NCI-H187 treated with DMSO at 0.1 percent for 48 hours (cell line): ENCODE data around the gene FOLR1.

ENCODE experiments used
- DNase-seq: peaks from one replicate; lab custom pipeline; 2025; lab: John Stamatoyannopoulos, UW

FOLR1 gene

DNA sequence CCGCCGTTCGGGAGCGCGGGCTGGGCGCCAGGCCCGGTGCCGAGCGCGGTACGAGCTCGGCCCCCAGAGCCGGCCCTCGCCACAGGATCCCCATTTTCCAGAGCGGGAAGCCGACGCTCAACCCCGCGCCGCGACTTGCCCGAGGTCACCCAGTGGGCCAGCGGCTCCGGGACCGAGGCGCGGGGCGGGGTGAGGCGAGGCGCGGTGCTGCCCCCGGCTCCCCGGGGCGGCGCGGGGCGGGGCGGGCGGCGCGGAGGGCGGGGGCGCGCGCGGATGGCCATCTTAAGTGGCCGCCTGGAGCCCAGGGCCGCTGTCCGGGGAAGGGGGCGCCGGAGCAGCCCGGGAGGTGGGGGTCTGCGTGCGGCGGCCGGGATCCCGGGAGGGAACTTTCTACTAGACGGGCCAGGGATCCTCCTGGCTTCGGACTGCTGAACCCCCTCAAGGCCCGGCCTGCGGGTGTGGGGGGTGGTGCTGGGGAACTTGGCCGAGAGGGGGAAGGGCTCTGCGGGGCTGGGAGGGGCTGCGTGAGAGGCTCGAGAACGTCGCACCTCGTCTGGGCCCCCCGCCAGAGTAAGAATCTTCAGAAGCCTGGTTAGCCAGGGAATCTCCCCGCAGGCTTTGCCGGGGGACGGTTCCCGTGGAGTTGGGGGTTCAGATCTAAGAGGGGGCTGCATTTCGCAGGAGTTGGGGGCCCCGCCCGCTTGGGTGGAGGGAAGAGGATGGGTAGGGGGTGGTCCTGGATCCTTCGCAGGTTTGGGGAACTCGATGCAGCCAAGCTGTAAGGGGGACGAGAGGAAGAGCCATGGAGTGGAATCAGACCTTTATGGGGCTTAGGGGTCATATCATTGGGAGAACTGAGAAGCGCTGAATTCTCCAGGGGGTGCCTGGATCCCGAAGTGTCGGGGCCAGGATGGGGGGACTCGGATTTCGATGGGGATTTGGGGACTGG, 31.9 kb downstream of the FOLR1 start:
- DNase-seq, result no peak

DNA sequence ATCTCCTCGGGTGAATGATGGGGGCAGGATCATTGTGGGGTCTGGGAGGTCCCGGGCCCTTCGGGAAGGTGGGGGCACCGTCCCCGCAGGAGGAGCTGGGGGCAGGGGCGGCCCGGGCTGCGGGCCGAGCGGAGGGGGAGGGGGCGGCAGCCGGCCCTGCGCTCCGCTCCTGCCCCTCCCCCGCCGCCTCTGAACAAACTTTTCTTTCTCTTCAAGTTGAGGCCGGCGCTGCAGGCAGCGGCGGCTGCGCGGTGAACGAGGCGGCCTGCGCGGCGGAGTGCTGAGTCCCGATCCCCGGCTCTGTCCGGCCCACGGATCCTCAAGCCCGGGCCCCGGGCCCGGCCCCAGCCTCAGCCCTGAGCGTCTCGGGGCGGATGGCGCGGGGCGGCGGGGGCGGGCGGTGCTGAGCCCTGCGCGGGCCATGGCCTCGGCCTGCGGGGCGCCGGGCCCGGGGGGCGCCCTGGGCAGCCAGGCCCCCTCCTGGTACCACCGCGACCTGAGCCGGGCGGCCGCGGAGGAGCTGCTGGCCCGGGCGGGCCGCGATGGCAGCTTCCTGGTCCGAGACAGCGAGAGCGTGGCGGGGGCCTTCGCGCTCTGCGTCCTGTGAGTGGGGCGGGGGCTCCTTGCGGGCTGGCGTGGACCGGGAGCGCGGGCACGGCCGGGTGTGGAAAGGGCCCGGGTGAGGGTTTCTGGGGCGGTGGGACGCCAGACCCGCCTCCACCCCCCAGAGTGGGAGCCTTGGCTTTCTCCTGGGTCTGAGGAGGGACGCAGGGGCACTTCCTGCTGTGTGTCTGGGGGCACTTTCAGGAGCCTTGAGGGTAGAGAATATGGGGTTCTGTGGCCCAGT, 32.8 kb downstream of the FOLR1 start, which contains the start of gene INPPL1:
Gene INPPL1, plus strand, starts transcription at position 204 of the 847 bp plus-strand sequence. Its CDS starts 218 bp downstream, at position 422.
- DNase-seq, result no peak

DNA sequence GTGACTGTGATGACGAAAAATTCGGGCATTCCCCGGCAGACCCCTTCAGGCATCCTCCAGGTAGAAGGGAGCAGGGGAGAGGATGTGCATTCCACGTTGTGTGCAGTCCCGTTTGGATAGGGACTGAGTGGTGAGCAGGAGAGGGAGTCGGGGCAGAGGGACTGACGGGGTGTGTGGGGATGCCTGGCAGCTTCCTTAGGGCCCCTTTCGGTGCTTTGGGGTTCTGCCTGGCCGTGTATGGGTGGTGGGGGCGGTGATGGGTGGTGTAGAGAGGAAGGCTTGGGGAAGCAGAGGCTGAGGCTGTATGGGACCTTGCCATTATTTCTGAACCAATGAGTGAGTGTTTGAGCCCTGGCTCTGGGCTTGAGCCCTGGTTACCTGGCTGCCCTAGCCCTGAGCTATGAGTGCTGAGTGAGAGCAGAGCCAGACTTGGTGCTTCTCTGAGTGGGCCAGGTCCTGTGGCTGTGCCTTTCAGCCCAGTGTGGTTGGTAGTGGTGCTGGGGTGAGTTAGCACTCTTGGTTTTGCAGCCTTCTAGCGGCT, 33.5 kb downstream of the FOLR1 start:
- DNase-seq, result no peak

DNA sequence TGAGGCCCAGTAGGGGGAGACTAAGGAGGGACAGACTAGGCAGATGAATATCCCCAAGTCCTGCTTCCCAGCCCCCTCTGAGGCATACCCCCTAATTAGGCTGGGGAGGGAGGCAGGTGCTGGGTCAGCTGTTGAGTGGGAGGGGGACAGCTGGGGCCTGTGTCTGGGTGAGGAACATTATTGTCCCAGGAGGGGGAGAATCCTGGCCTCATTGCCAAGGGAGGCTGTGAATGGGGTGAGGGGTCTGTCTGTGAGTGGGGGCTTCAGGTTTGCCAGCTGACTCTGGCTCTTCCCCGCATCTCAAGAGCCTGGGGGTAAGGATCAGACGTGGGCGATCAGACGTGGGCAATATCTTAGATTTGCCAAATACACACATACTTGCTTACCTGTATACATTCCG, 34.8 kb downstream of the FOLR1 start:
- DNase-seq, result no peak

DNA sequence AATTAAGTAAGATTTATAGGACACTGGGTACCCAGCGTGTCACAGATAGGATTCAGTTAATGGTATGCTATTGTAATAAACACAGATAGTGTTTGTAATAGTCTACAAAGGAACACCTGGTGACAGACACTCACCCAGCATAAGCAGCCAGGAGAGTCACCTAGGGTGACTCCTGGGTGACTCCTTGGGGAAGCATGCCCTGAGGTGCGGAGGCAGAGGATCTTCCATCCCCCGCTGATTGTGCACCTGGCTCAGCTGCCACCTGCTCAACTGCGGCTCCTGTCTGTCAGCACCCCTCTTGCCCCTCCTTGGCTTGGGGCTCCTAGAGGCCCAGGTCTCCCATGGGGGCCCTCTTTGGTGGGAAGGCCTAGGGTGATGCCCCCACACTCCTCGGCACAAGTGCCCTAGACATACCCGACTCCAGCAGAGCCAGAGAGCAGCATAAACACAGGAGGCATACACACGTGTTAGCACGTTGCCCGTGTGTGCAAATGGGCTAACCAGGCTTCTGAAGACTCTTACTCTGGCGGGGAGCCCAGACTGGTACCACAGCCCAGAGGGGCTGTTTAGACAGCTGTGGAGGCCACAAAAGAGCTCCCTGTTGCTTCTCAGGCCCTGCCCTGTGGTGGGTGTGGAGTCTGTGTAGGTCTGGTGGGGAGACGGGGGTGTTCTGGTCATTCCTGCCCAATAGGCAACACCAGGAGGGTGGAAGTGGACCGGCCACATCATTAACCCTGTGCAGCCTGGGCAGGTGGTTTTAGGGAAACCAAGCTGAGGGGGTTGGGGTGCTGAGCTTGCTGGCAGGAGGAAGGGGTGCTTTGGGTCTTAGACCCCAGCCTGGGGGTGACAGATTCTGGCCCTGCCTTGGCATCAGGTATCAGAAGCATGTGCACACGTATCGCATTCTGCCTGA, 35.6 kb downstream of the FOLR1 start:
- DNase-seq, result peak; percentile 57

DNA sequence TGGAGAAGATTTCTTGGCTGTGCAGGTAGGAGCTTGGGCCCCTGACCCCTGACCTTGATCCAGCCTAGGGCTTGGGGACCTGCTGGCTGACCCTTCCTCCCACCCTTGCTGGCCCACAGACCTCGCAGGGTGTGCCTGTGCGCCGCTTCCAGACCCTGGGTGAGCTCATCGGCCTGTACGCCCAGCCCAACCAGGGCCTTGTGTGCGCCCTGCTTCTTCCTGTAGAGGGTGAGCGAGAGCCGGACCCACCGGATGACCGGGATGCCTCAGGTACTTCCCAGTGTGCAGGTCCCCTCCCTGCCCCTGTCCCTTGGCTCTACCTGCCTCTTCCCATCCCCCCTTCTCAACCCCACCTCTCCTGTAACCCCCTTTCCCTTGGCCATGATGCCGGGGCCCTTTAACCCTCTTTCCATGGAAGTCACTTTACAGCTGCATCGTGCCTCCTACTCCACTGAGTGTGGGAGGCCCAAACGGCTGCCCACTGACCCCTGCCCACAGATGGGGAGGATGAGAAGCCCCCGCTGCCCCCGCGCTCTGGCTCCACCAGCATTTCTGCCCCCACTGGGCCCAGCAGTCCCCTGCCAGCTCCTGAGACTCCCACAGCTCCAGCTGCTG, 36.4 kb downstream of the FOLR1 start:
- no peak for DNase-seq

DNA sequence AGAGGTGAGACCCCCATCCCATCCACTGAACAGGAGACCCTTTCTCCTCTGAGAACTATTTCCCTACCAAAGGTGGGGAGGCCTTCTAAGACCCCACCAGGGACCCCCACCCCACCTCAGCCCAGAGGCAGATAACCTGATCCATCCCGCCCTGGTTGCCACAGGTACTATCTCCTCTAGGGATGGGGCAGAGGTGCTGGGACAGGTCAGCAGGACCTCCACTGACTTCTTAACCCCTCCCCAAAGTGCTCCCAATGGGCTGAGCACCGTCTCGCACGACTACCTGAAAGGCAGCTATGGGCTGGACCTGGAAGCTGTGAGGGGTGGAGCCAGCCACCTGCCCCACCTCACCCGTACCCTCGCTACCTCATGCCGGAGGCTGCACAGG, 36.9 kb downstream of the FOLR1 start:
- DNase-seq, result no peak

DNA sequence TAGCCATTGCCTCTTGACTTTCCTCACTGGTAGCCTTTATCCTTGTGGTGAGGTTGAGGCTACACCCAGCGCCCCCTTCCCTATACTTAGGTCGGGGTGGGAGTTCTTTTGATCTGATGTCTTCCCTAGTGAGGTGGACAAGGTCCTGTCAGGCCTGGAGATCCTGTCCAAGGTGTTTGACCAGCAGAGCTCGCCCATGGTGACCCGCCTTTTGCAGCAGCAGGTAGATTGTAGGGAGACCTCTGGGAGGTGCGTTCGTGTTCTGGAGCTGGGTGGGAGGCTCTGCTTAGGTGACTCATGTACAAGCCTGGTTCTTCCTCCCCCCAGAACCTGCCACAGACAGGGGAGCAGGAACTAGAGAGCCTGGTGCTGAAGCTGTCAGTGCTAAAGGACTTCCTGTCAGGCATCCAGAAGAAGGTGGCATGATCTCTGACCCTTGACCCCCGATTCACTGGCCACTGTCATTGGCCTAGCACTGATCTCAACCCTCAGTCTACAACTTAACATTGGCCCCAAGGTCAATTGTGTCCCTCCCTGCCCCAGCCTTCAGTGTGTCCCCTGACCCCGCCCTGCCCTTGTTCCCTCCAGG, 37.5 kb downstream of the FOLR1 start:
- DNase-seq, result no peak

DNA sequence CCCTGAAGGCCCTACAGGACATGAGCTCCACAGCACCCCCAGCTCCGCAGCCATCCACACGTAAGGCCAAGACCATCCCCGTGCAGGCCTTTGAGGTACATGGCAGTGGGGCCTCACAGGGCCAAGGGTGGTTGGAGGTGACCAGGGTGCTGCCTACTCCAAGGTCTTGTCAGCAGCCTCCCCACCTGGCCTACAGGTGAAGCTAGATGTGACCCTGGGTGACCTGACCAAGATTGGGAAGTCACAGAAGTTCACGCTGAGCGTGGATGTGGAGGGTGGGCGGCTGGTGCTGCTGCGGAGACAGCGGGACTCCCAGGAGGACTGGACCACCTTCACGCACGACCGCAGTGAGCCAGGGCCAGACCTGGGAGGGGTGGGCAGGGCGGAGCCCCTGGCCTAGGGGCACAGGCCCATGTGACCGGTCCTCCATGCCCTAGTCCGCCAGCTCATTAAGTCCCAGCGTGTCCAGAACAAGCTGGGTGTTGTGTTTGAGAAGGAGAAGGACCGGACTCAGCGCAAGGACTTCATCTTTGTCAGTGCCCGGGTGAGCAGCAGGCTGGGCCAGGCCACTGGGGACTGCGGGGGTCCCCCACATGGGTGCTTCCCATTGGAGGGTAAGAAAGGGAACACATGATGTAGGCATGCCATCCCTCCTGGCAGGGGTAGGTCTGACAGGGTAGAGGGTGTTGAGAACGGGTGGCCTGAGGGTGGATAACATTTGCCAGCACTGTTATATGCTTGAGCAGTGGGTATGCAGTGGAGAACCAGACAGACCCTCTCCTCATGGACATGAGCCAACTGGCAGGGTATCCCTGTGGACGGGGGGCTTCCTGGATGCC, 38.2 kb downstream of the FOLR1 start:
- no peak for DNase-seq

DNA sequence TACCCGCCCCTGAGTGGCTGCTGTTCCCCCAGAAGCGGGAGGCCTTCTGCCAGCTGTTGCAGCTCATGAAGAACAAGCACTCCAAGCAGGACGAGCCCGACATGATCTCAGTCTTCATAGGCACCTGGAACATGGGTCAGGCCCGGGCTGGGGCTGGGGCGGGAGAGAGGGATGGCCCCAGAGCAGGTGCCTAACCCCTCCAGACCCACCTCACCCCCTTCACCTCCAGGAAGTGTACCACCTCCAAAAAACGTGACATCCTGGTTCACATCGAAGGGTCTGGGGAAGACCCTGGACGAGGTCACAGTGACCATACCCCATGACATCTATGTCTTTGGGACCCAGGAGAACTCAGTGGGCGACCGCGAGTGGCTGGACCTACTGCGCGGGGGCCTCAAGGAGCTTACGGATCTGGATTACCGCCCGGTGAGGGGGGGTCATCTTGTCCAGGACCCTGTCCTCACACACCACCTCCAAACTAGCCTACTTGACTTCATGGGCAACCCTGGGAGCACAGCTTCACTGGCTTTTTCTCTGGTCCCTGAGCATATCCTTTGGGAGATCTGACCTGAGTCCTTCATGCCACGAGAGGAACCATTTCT, 38.9 kb downstream of the FOLR1 start:
- DNase-seq, result no peak

DNA sequence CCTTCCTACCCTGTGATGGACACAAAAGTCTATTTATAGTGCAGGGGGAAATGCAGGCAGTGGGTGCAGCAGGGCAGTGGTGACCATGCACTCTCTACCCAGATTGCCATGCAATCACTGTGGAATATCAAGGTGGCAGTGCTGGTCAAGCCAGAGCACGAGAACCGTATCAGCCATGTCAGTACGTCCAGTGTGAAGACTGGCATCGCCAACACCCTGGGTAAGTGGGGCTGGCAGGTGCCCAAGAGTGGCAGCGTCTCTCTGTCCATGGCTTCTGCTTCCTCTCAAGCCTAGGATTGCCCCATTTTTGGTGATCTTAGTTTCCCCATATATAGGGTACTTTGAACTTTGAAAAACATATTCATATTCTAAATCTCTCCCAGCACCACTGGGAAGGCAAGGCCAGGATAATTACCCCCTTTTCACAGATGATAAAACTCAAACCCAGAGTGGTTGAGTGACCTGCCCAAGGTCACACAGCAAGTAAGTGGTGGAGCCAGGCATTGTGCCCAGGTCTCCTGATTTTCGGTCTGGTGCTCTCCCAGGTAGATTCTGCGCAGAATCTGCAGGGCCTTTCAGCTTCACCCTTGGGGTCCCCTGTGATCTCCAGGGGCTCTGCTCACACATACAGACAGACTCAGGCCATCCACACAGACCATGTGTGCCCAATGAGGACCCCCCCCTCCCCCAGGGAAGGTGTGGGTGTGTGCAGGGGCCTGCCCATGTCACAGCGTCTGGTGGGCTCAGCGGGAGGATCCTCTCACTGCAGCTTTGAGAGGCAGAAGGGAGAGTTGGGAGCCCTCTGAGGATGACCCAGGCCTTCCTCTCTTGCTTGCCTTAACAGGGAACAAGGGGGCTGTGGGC, 39.7 kb downstream of the FOLR1 start:
- no peak for DNase-seq

DNA sequence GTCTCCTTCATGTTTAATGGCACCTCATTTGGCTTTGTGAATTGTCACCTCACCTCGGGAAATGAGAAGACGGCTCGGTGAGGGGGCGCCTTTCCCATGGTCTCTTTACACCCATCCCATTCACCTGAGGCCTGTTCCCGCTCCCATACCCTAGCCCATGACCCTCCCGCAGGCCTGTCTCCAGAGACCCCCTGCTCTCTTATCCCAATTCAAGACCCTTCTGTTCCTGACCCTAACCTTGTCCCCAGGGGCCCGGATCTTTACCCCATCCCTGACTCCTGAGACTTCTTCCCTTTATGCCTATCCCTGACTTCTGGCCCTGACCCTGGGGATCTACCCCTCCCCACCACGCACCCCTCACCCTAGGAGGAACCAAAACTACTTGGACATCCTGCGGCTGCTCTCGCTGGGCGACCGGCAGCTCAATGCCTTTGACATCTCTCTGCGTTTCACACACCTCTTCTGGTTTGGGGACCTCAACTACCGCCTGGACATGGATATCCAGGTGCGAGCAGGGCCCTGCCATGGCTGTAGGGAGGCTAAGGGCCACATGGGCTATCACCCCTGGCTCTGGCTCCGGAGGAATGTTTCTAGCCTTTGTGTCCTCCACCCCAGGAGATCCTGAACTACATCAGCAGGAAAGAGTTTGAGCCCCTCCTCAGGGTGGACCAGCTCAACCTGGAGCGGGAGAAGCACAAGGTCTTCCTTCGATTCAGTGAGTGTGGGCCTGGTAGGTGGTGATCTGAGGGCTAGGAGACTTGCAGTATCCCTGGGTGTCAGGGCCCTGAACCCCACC, 40.5 kb downstream of the FOLR1 start:
- DNase-seq, result no peak

DNA sequence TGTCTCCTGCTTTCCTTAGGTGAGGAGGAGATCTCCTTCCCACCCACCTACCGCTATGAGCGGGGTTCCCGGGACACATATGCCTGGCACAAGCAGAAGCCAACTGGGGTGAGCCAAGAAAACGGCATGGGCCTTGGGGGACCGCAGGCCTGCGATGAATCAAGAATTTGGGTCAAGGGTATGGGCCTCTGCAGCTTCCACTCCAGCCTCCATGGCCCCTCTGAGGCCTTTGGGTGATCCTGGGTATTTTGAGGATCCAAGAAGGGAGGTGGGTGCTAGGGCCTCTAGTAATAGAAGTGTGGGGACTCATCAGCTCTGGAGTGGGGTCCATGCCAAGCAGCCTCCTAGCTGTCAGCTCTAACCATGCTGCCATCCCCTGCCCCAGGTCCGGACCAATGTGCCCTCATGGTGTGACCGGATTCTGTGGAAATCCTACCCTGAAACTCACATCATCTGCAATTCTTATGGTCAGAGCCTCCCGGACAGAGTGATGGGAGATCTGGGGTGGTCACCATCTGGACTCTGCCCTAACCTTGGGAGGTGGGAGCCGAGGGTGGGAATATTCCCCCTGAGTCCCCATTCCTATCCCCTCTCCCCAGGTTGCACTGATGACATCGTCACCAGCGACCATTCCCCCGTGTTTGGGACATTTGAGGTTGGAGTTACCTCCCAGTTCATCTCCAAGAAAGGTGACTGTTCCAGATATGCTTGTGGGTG, 41.3 kb downstream of the FOLR1 start:
- no peak for DNase-seq

DNA sequence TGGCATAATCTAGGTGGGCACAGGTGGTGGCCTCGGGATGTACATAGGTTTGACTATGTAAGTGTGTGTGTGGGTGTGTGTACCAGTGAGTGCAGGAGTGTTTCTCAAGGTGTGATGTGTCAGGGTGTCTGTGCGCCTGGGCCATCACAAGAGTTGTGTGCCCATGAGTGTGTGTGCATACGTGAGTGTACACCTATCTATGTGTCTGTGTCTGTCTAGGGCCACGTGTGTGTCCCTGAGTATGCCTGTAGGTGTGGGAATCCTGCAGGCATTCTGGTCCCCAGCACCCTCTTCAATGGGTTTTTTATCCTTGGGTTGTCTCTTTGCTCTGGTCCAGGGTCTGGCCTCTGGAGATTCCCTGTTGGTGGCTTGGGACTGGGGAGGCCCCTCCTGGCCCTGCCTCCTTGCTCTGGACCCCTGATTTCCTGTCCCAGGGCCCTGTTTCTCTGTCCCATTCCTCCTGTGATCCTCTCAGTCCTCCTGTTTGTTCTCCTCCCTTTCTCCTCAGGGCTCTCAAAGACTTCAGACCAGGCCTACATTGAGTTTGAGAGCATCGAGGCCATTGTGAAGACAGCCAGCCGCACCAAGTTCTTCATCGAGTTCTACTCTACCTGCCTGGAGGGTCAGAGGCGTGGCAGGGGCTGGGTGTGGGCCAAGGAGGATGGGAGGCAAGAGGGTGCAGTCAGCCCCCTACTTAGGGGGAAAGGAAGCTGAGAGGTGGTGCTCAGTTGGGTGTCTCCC, 42.0 kb downstream of the FOLR1 start:
- no peak for DNase-seq

DNA sequence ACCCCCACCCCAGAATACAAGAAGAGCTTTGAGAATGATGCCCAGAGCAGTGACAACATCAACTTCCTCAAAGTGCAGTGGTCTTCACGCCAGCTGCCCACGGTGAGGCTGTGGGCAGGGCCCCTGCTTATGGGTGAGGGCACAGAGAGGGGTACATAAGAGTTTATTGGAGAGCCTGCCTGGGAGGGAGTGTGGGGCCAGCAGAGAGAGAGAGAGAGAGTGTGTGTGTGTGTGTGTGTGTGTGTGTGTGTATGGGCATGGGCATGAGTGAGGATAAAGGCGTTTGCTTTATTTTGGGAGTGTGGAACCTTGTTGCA, 42.5 kb downstream of the FOLR1 start:
- DNase-seq, result no peak

DNA sequence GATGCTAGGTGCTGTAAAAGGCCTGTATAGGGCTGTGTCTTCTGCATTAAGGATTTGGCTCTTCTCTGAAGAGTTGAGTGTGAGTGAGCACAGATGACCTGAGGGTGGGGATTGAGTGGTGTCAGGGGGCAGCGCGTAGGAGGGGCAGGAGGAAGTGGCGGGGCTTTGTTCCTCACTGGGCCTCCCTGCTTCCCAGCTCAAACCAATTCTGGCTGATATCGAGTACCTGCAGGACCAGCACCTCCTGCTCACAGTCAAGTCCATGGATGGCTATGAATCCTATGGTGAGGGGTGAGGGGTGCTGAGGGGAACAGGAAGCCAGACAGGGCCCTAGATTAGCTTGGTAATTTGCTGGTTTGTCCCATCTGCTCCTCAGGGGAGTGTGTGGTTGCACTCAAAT, 43.0 kb downstream of the FOLR1 start:
- no peak for DNase-seq
